GM10248 (cell line): Measurements from ENCODE around the gene EFCAB12.
"Not testable (repeated sequence)": the region's sequence is repeated elsewhere in the genome, so short reads cannot be mapped to it uniquely, and the experiment has no call there.

Experiments used
- CTCF ChIA-PET: fragments of 300-600 bp; sonication (Branson Sonifier 250); formaldehyde crosslinking; extraction: SDS; loops from one replicate; lab custom pipeline; 2021; ENCODE audit warnings: antibody characterized with exemption; lab: Yijun Ruan, JAX
- POLR2A ChIA-PET: fragments of 350-650 bp; sonication (Branson Sonifier 250); formaldehyde crosslinking; extraction: SDS; loops from one replicate; lab custom pipeline; 2020; ENCODE audit warnings: antibody characterized with exemption; lab: Yijun Ruan, JAX
- DNase-seq: peaks from one replicate; pipeline ENCODE4 v3.0.0; 2012; ENCODE audit errors: extremely low spot score
- CTCF ChIP-seq: IDR thresholded peaks from 2 replicates; pipeline ENCODE4 v1.5.1; 2012; ENCODE audit warnings: mild to moderate bottlenecking, low read depth; ENCODE audit errors: extremely low read depth, missing control alignments, control extremely low read depth

EFCAB12 gene

GRCh38 chr3:129415378-129415777, 13.1 kb downstream of the EFCAB12 start:
- CTCF ChIA-PET, result interaction anchor here (1.3 to 3.5 kb wide), 2 partner anchors 15 to 19 kb away, joined by 3 to 19 read pairs; no protein-coding TSS in a partner anchor
- no peak for TF ChIP-seq CTCF
- no peak for DNase-seq
- POLR2A ChIA-PET, result interaction anchor here (0.5 to 1.4 kb wide), 2 partner anchors 8 to 61 kb away, joined by 3 to 7 read pairs; no protein-coding TSS in a partner anchor

- POLR2A ChIA-PET, result interaction anchor here (1.4 kb wide), 1 partner anchor 9 kb away, joined by 3 read pairs; no protein-coding TSS in a partner anchor
- DNase-seq, result peak; percentile 63
- no peak for TF ChIP-seq CTCF
- CTCF ChIA-PET, result interaction anchor here (0.9 to 3.5 kb wide), 7 partner anchors 10 to 98 kb away, joined by 3 to 19 read pairs (median 3); a partner anchor contains a TSS
Observed at GRCh38 chr3:129413687-129414506, 14.5 kb downstream of the EFCAB12 start.

- DNase-seq, result not testable (repeated sequence)
- POLR2A ChIA-PET, result interaction anchor here (0.8 kb wide), 1 partner anchor 13 kb away, joined by 3 read pairs; no protein-coding TSS in a partner anchor
- CTCF ChIA-PET, result interaction anchor here (0.9 to 3.5 kb wide), 6 partner anchors 10 to 97 kb away, joined by 3 to 19 read pairs (median 3); a partner anchor contains a TSS
Observed at GRCh38 chr3:129413238-129413637, 15.2 kb downstream of the EFCAB12 start.

- ChIA-PET POLR2A (interaction anchor here (0.8 kb wide), 1 partner anchor 12 kb away, joined by 3 read pairs; no protein-coding TSS in a partner anchor), CTCF (interaction anchor here (1.1 to 3.5 kb wide), 3 partner anchors 10 to 29 kb away, joined by 3 to 19 read pairs (median 3); no protein-coding TSS in a partner anchor)
- TF ChIP-seq CTCF, result no peak
- DNase-seq, result no peak
Observed at GRCh38 chr3:129412542-129413198, 15.8 kb downstream of the EFCAB12 start.

GRCh38 chr3:129410971-129411370, 17.5 kb downstream of the EFCAB12 start:
- ChIA-PET CTCF (interaction anchor here (1.2 to 4.6 kb wide), 2 partner anchors 9 to 11 kb away, joined by 3 to 21 read pairs; no protein-coding TSS in a partner anchor), POLR2A (no interaction called here)
- no peak for TF ChIP-seq CTCF
- no peak for DNase-seq

GRCh38 chr3:129409541-129409940, 18.9 kb downstream of the EFCAB12 start:
- DNase-seq, result no peak
- no peak for TF ChIP-seq CTCF
- ChIA-PET CTCF (interaction anchor here (0.9 to 4.6 kb wide), 3 partner anchors 10 to 21 kb away, joined by 3 to 21 read pairs (median 3); no protein-coding TSS in a partner anchor), POLR2A (interaction anchor here (1.0 to 1.4 kb wide), 2 partner anchors 10 to 93 kb away, joined by 3 read pairs; a partner anchor contains a TSS)
